ENCODE data around the gene KLHL21. TPM values are rescaled to one million over a fixed set of nuclear protein-coding genes. Genes with fewer than 3 reads are reported as not detected.

The KLHL21 gene
- total and polyA plus RNA-seq, 2 experiments from 2014 or later = 17.7 to 39.3 TPM

DNA sequence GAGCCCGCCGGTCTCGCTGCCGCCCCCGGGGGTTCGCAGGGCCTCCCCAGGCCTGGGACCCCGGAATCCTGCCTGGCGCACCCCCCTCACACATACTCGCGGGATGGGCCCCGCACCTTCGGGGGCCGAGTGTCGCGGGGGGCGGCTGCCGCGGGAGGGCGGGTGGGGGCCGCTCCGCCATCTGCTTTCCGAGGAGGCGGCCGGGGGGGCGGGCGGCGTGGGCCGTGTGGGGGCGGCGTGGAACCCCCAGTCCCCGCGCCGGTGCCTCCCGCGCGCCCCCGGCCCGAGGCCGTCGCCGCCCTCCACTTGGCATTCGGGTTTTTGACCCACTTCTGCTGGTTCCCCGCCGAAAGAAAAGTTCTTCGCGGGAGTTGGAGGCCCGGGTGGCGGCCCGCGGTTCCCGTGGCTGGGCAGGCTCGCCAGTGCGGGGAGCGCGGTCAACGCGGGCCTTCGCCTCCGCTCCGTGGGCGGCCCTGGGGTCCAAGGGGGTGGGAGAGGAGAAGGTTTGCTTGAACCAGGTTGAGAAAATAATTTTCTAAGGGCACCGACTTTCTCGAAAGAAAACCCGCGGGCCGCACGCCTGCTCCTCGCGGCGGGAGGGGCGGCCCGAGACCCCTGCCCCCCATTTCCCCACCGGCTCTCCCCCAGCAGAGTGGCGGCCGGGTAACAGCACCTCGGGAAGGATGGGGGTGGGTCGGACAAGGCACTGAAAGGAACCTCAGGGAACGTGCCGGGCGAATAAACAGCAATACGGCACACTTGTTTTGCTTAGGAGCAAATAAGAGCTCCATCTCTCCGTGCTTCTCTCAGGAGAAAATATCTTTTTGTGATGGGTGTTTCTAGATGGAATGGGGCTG, 12.5 kb upstream of the KLHL21 start:
- Histone ChIP-seq H3K9ac (peak overlapping the region; percentile 81), H3K27ac (peak overlapping the region; percentile 33), H3K4me3 (peak overlapping the region; percentile 87), H3K9me2 (ENCODE audit: insufficient read depth) (no peaks in the 10 kb centered on the region), H3K4me2 (ENCODE audit: unreplicated experiment) (peak overlapping the region; percentile 99), H3K9me3 (ENCODE audit: low read depth) (no peaks in the 10 kb centered on the region), H2AFZ (peak overlapping the region; percentile 52), H3K79me2 (ENCODE audit: insufficient read depth) (peaks cover 79% of the 10 kb centered on the region), H3K36me3 (ENCODE audit: low read depth) (peaks cover 3% of the 10 kb centered on the region), H3K27me3 (replicated peaks; ENCODE audit: insufficient read depth) (no peaks in the 10 kb centered on the region), H3F3A (ENCODE audit: insufficient read depth) (peaks cover 12% of the 10 kb centered on the region; the same call in 1 of the 2 replicates), H3K4me1 (ENCODE audit: insufficient read depth) (peaks cover 13% of the 10 kb centered on the region; the same call in 1 of the 2 replicates), H4K20me1 (ENCODE audit: insufficient read depth) (no peaks in the 10 kb centered on the region)
- TF ChIP-seq EZH2phosphoT487 (IDR thresholded peaks at IDR 0.05; ENCODE audit: insufficient read depth, low read depth) (no peak), EZH2 (IDR thresholded peaks at IDR 0.05; ENCODE audit: insufficient read depth, poor library complexity, severe bottlenecking) (no peak)
- in situ Hi-C loops (cut with MboI) = no loop called here
- WGBS, 2 experiments (ENCODE audit: low coverage in 1 of 2, low lambda C conversion rate in 2 of 2, missing lambda C conversion rate in 2 of 2) = 1 to 3% methylated on average over 30 to 57 of the region's 82 CpGs
- peak; percentile 49 for DNase-seq

DNA sequence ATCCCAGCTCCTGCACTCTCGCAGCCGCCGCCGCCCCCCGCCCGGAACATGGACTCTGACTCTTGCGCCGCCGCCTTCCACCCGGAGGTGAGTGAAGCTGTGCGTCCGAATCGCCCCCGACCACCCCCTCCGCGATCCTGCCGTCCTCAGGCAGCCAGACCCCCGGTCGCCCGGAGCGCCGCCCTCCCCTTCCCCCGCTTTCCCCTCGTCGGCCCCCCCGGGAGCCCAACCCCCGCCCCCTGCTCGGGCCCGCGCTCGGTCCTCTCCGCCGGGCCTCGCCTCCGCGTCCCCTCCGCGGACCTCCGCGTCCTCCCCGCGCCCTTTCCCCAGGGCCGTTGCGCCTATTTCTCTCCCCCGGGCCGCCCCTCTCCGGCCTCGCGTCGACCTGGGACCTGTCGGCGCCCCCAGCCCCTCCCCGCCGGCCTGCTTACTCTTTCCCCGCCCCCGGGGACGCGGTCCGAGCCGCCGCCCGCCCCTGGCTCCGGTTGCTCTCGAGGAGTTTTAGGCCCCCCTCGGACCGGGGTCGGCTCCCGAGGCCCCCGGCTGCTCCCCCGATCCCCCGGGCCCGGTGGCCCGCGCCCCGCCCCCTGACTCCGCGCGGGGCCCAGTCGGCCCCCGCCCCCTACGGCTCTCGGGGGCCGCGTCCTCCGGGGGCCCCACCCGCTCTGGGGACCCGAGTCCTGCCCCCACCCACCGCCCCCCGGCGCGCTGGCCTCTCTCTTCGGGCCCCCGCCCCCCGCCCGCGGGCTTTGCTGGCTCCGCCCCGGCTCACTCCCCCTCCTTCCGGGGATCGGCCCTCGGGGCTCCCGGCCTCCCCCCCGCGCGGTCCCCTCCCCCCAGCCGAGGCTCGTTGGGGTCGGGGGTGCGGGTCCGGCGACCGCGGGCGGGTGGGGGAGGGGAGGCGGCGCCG, 11.6 kb upstream of the KLHL21 start:
- Histone ChIP-seq H3K9ac (peak overlapping the region; percentile 81), H3K36me3 (ENCODE audit: low read depth) (no peaks in the 10 kb centered on the region), H3K4me2 (ENCODE audit: unreplicated experiment) (peak overlapping the region; percentile 37), H3K9me2 (ENCODE audit: insufficient read depth) (no peaks in the 10 kb centered on the region), H3F3A (ENCODE audit: insufficient read depth) (peaks cover 12% of the 10 kb centered on the region; the same call in 1 of the 2 replicates), H2AFZ (peak overlapping the region; percentile 64; the same call in 1 of the 2 replicates), H4K20me1 (ENCODE audit: insufficient read depth) (no peaks in the 10 kb centered on the region), H3K4me1 (ENCODE audit: insufficient read depth) (peaks cover 13% of the 10 kb centered on the region; the same call in 1 of the 2 replicates), H3K27me3 (replicated peaks; ENCODE audit: insufficient read depth) (no peaks in the 10 kb centered on the region), H3K4me3 (peak overlapping the region; percentile 87), H3K9me3 (ENCODE audit: low read depth) (no peaks in the 10 kb centered on the region), H3K79me2 (ENCODE audit: insufficient read depth) (peaks cover 79% of the 10 kb centered on the region), H3K27ac (peak overlapping the region; percentile 44)
- no peak for TF ChIP-seq EZH2 (IDR thresholded peaks at IDR 0.05; ENCODE audit: insufficient read depth, poor library complexity, severe bottlenecking)
- no peak for TF ChIP-seq EZH2phosphoT487 (IDR thresholded peaks at IDR 0.05; ENCODE audit: insufficient read depth, low read depth)
- peak; percentile 61 for DNase-seq
- WGBS, 2 experiments (ENCODE audit: low coverage in 1 of 2, low lambda C conversion rate in 2 of 2, missing lambda C conversion rate in 2 of 2) = 0 to 2% methylated on average over 1 to 100 of the region's 117 CpGs
- in situ Hi-C loops (cut with MboI) = no loop called here

- Histone ChIP-seq H3K27me3 (replicated peaks; ENCODE audit: insufficient read depth) (no peaks in the 10 kb centered on the region), H3K4me2 (ENCODE audit: unreplicated experiment) (peak within 1 kb of the TSS; percentile 87), H4K20me1 (ENCODE audit: insufficient read depth) (no peaks in the 10 kb centered on the region), H3K9ac (peak within 1 kb of the TSS; percentile 86), H3K9me2 (ENCODE audit: insufficient read depth) (no peaks in the 10 kb centered on the region), H2AFZ (peak within 1 kb of the TSS; percentile 82), H3K9me3 (ENCODE audit: low read depth) (no peaks in the 10 kb centered on the region), H3K4me1 (ENCODE audit: insufficient read depth) (peaks cover 13% of the 10 kb centered on the region; the same call in 1 of the 2 replicates), H3F3A (ENCODE audit: insufficient read depth) (peaks cover 12% of the 10 kb centered on the region; the same call in 1 of the 2 replicates), H3K27ac (peak within 1 kb of the TSS; percentile 89), H3K4me3 (peak within 1 kb of the TSS; percentile 91), H3K79me2 (ENCODE audit: insufficient read depth) (peaks cover 71% of the 10 kb centered on the region), H3K36me3 (ENCODE audit: low read depth) (no peaks in the 10 kb centered on the region)
- WGBS, 2 experiments (ENCODE audit: low coverage in 1 of 2, low lambda C conversion rate in 2 of 2, missing lambda C conversion rate in 2 of 2) = 1 to 2% methylated on average over 28 to 68 of the region's 84 CpGs
- in situ Hi-C loops (cut with MboI) = no loop called here
- peak; percentile 99 for DNase-seq
- TF ChIP-seq EZH2phosphoT487 (IDR thresholded peaks at IDR 0.05; ENCODE audit: insufficient read depth, low read depth) (no peak), EZH2 (IDR thresholded peaks at IDR 0.05; ENCODE audit: insufficient read depth, poor library complexity, severe bottlenecking) (no peak)
These were observed 10.8 kb upstream of the KLHL21 start, which contains the start of gene PHF13 for GRCh38 chr1:6613361-6614018. Gene PHF13, plus strand, starts transcription at chr1:6613731. Its CDS starts 336 bp downstream, at chr1:6614067.

All from GM23248 (cell line).